GM18508 (cell line): ENCODE measurements around the gene BICDL2.
"Not testable (repeated sequence)": the region's sequence is repeated elsewhere in the genome, so short reads cannot be mapped to it uniquely, and the experiment has no call there.

Experiments used
- ATAC-seq: cut with Tn5 transposase; IDR thresholded peaks from one replicate; pipeline ENCODE4 v1.9.1; 2021; ENCODE audit warnings: moderate number of reproducible peaks; ENCODE audit not compliant: insufficient read depth, unreplicated experiment

Gene BICDL2

GRCh38 chr16:3036726-3037315 is at the start of gene BICDL2:
Gene BICDL2, minus strand, starts transcription at chr16:3036944. Its CDS starts 1,448 bp downstream, at chr16:3035496.
- ATAC-seq, result no peak

- ATAC-seq, result no peak
These were observed 49.3 kb upstream of the BICDL2 start for GRCh38 chr16:3085868-3086595.

- no peak for ATAC-seq
These were observed 48.4 kb upstream of the BICDL2 start for GRCh38 chr16:3084969-3085670.

GRCh38 chr16:3084491-3084890 is 47.7 kb upstream of the BICDL2 start:
- no peak for ATAC-seq

- not testable (repeated sequence) for ATAC-seq
These were observed 46.7 kb upstream of the BICDL2 start for GRCh38 chr16:3083408-3083807.

- not testable (repeated sequence) for ATAC-seq
These were observed 45.2 kb upstream of the BICDL2 start for GRCh38 chr16:3081957-3082356.

GRCh38 chr16:3080024-3080423 is 43.3 kb upstream of the BICDL2 start:
- ATAC-seq, result no peak

GRCh38 chr16:3076577-3076976 is 39.8 kb upstream of the BICDL2 start:
- ATAC-seq, result no peak

- ATAC-seq, result not testable (repeated sequence)
These were observed 39.2 kb upstream of the BICDL2 start for GRCh38 chr16:3075946-3076345.

GRCh38 chr16:3075523-3075915 is 38.8 kb upstream of the BICDL2 start:
- ATAC-seq, result no peak

- ATAC-seq, result peak; percentile 49
These were observed 38.2 kb upstream of the BICDL2 start for GRCh38 chr16:3074860-3075522.

- ATAC-seq, result no peak
These were observed 36.7 kb upstream of the BICDL2 start for GRCh38 chr16:3073448-3073847.

- ATAC-seq, result not testable (repeated sequence)
These were observed 36.0 kb upstream of the BICDL2 start for GRCh38 chr16:3072576-3073263.

- ATAC-seq, result not testable (repeated sequence)
These were observed 35.4 kb upstream of the BICDL2 start for GRCh38 chr16:3072148-3072547.

GRCh38 chr16:3071655-3072054 is 34.9 kb upstream of the BICDL2 start:
- no peak for ATAC-seq

GRCh38 chr16:3070608-3071111 is 33.9 kb upstream of the BICDL2 start:
- no peak for ATAC-seq

- not testable (repeated sequence) for ATAC-seq
These were observed 32.4 kb upstream of the BICDL2 start for GRCh38 chr16:3069146-3069545.

GRCh38 chr16:3068487-3068886 is 31.7 kb upstream of the BICDL2 start:
- no peak for ATAC-seq

- no peak for ATAC-seq
These were observed 29.6 kb upstream of the BICDL2 start for GRCh38 chr16:3066440-3066748.

GRCh38 chr16:3065742-3066439 is 29.1 kb upstream of the BICDL2 start:
- ATAC-seq, result no peak
